Breast epithelium (tissue), 3 donors: ENCODE results near the gene NUMB.

Source experiments
- CTCF ChIP-seq, 3 donors: fragments of 450-650 bp; IDR thresholded peaks; one replicate each; pipeline ENCODE4 v1.5.1; 2016 to 2017; ENCODE audit warnings: antibody characterized with exemption in 3 of 3, mild to moderate bottlenecking in 3 of 3, moderate library complexity in 3 of 3
- POLR2A ChIP-seq: fragments of 450-650 bp; IDR thresholded peaks from one replicate; pipeline ENCODE4 v1.6.1; 2016; ENCODE audit warnings: antibody characterized with exemption, mild to moderate bottlenecking, moderate library complexity
- POLR2AphosphoS5 ChIP-seq, 3 donors: sonication (generic); formaldehyde crosslinking; IDR thresholded peaks; one replicate each; pipeline ENCODE4 v1.6.1; 2017; ENCODE audit warnings: antibody characterized with exemption in 3 of 3

DNA sequence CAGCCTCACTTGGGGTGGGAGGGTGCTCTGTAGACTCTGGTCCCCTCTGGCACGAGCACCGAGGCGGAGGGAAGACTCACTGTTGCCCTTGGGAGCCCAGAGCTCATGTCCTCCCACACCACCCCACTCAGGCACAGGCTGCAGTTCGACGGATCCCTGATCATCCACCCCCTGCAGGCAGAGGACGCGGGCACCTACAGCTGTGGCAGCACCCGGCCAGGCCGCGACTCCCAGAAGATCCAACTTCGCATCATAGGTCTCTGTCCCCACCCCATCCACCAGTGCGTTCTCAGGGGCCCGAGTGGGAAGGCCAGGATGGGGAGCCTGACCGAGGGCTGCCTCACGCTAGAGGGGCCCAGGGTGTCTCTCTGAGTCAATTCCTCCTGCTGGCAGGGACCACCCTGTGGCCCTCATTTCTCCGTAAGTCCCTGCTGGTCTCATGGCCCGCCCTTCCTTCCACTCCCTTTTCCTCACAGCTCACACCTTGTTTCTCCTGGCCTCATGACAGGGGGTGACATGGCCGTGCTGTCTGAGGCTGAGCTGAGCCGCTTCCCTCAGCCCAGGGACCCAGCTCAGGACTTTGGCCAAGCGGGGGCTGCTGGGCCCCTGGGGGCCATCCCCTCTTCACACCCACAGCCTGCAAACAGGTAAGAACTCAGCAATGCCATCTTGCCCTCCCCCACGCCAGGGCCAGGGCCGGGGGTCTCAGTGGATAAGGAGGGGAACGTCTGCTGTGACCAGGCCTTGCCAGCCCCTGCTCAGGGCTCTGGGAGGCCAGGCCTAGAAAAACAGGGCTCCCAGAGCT lies 194.1 kb downstream of the NUMB start:
- TF ChIP-seq CTCF (IDR thresholded peaks at IDR 0.05) (no peak), POLR2A (no peak), POLR2AphosphoS5 (IDR thresholded peaks at IDR 0.05) (no peak)
